ENCODE measurements around the gene FCN1. TPM values are rescaled to one million over a fixed set of nuclear protein-coding genes. Genes with fewer than 3 reads are reported as not detected.
"Not testable (repeated sequence)": the region's sequence is repeated elsewhere in the genome, so short reads cannot be mapped to it uniquely, and the experiment has no call there.

Gene FCN1
- total RNA-seq, 2 experiments from 2014 or later, result not detected

DNA sequence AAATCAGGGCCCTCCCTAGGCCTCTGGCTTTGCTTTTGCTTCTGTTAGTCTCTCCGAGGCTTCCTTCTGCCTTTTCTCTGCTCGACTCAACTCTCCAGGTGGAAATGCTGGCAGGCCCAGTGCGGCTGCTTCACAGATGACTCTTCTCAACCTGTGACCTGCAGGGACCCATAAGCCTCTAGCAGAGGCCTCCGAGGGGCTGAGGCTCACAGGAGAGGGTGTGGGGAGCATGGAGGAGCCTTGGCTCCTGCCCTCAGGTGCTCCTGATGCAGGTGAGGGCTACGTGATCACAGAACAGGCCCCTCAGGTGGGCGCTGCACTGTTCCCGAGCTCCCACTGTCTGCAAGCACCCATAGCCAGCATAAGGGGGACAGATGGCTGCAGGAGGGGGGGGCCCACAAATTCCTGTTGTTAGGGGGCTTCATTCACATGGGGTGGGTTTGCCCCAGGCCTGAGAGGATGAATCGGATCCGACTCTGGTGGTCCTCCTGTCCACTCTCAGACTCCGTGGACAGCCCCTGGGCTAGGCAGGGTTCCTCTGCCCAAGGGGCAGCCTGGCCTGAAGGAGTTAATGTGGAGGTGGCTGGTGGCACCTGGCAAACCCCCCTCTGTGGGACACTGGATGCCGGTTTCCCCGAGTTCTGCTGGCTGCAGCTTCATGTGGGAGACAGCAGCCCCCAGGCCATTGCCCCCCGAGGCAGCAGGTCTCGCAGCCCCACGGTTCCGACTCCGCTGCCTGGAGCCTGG lies 48.0 kb downstream of the FCN1 start:
- CTCF ChIA-PET, result no interaction called here
- H3K27me3 Mint-ChIP-seq, result no peaks in the 10 kb centered on the region
- no peaks in the 10 kb centered on the region for H3K9me3 Mint-ChIP-seq
- no peaks in the 10 kb centered on the region for H3K4me1 Mint-ChIP-seq
- H3K36me3 Mint-ChIP-seq (ENCODE audit: low read depth), result no peaks in the 10 kb centered on the region
- POLR2A ChIA-PET, result no interaction called here
- H3K4me3 Mint-ChIP-seq, result no peak overlapping the region
- DNase-seq, result no peak
- no peak overlapping the region for H3K27ac Mint-ChIP-seq

- Mint-ChIP-seq H3K9me3 (no peaks in the 10 kb centered on the region), H3K4me3 (no peak overlapping the region), H3K27me3 (no peaks in the 10 kb centered on the region), H3K27ac (no peak overlapping the region), H3K4me1 (no peaks in the 10 kb centered on the region), H3K36me3 (ENCODE audit: low read depth) (no peaks in the 10 kb centered on the region)
- DNase-seq, result no peak
- CTCF ChIA-PET, result no interaction called here
- POLR2A ChIA-PET, result no interaction called here
Observed at GRCh38 chr9:134868751-134869553, 48.8 kb downstream of the FCN1 start.

- H3K9me3 Mint-ChIP-seq, result no peaks in the 10 kb centered on the region
- ChIA-PET POLR2A (no interaction called here), CTCF (no interaction called here)
- DNase-seq, result no peak
- H3K36me3 Mint-ChIP-seq (ENCODE audit: low read depth), result no peaks in the 10 kb centered on the region
- no peaks in the 10 kb centered on the region for H3K27me3 Mint-ChIP-seq
- no peak overlapping the region for H3K27ac Mint-ChIP-seq
- no peaks in the 10 kb centered on the region for H3K4me1 Mint-ChIP-seq
- H3K4me3 Mint-ChIP-seq, result no peak overlapping the region
Observed at GRCh38 chr9:134867917-134868750, 49.6 kb downstream of the FCN1 start.

- POLR2A ChIA-PET, result no interaction called here
- Mint-ChIP-seq H3K9me3 (no peaks in the 10 kb centered on the region), H3K36me3 (ENCODE audit: low read depth) (no peaks in the 10 kb centered on the region), H3K27me3 (peaks cover 6% of the 10 kb centered on the region), H3K4me3 (no peak overlapping the region), H3K4me1 (no peaks in the 10 kb centered on the region), H3K27ac (no peak overlapping the region)
- CTCF ChIA-PET, result no interaction called here
- no peak for DNase-seq
Observed at GRCh38 chr9:134864821-134865190, 52.9 kb downstream of the FCN1 start.

DNA sequence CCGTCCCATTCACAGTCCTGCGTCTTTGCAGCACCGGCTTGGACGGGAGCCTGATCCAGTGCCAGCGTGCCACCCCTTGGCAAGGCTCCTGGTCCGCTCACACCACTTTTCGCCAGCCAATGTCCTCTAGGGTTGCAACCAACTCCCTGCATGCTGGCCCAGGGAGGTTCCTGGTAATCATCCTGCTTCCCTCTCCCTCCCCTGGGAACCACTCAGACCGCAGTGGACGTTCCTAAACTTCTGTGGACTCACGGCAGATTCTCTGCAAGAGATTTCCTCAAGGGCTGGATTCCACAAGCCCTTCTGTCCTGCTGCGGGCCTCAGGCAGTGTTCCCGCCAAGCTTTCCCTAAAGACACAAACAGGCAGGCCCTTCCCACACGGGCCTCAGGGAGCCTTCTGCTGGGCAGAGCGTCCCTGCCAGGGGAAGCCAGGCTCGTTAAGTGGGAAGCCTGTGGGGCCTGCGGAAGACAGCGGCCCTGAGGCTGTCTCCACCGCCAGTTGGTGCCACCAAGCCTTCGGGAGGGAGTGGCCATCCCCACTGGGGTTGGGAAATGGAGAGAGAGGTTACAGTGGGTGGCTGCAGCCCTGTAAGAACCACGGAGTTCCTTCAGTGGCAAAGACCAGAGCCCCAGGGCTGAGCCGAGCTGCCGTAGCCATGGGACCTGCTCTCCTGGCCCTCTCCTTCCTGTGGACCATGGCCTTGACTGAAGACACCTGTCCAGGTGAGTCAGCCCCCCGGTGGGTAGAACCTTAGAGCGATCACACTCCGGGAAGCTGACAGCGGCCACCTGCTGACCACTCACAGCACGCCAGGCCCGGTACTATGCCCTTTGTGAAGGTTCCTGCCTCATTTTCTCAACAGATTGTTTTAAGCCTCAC lies 53.5 kb downstream of the FCN1 start:
- CTCF ChIA-PET, result no interaction called here
- DNase-seq, result no peak
- POLR2A ChIA-PET, result no interaction called here
- Mint-ChIP-seq H3K9me3 (no peaks in the 10 kb centered on the region), H3K36me3 (ENCODE audit: low read depth) (no peaks in the 10 kb centered on the region), H3K4me3 (no peak overlapping the region), H3K4me1 (no peaks in the 10 kb centered on the region), H3K27ac (no peak overlapping the region), H3K27me3 (peaks cover 6% of the 10 kb centered on the region)

DNA sequence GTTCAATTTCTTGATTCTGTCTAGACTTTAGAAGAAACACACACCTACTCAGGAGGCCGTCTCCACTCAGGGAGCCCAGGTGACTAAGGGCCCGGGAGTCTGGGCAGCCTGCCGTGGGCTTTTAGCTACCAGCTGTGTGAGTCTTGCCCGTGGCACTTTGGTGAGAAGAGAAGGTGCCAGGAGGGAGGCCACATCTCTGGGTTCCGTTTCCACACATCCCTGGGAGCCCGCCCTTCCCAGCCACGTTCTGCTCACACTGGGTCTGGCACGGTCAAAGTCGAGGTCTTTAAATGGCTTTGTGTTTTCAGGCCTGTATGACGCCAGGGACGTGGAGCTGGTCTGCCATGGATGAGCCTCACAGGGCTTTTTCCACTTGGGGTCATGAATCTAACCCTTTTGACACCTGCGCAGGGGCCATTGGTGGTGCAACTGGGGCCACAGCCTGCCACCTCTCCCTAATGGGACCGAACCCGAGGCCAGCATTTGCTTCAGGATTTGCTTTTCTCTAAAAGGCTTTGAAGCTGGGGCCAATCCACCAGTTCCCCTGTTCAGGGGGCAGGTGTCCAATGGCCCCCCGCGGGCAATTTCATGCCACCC lies 54.3 kb downstream of the FCN1 start:
- ChIA-PET POLR2A (no interaction called here), CTCF (no interaction called here)
- H3K4me1 Mint-ChIP-seq, result no peaks in the 10 kb centered on the region
- no peak overlapping the region for H3K27ac Mint-ChIP-seq
- H3K27me3 Mint-ChIP-seq, result peaks cover 6% of the 10 kb centered on the region
- H3K4me3 Mint-ChIP-seq, result no peak overlapping the region
- DNase-seq, result no peak
- H3K9me3 Mint-ChIP-seq, result no peaks in the 10 kb centered on the region
- H3K36me3 Mint-ChIP-seq (ENCODE audit: low read depth), result no peaks in the 10 kb centered on the region

DNA sequence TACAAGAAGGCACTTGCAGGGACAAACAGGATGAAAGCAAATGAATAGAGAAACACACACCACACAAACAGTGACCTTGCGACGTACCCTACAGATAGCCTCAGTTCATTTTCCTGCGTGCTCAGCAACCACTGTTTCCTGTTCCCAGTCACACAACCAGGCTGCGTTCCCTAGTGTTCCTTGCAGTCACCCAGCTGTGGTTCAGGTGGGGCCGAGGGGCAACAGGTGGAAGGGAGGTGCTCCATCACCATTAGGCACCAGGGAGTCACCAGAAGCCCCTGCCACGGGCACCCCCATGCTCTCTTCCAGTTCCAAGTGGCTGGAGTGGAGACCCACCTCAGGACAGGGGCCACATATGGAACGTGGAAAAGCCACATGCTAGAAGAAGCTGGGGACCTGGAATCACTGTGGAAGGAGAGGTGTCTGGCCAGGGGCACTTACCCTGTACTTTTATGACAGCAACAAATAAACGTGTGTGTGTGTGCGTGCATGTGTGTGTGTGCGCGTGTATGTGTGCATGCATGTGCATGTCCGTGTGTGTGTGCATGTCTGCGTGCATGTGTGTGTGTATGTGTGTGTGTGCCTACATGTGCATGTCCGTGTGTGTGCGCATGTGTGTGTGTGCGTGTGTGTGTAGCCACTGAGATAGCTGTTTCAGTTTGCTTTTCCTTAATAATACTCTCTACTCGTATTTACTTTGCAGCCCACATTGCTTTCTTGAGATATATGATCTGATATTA lies 55.9 kb downstream of the FCN1 start:
- no peak for DNase-seq
- peaks cover 9% of the 10 kb centered on the region for H3K4me1 Mint-ChIP-seq
- no peaks in the 10 kb centered on the region for H3K36me3 Mint-ChIP-seq (ENCODE audit: low read depth)
- H3K9me3 Mint-ChIP-seq, result no peaks in the 10 kb centered on the region
- no peak overlapping the region for H3K27ac Mint-ChIP-seq
- no peak overlapping the region for H3K4me3 Mint-ChIP-seq
- ChIA-PET POLR2A (interaction anchor here (0.7 kb wide), 1 partner anchor 256 kb away, joined by 4 read pairs; no protein-coding TSS in a partner anchor), CTCF (interaction anchor here (0.7 kb wide), 1 partner anchor 162 kb away, joined by 4 read pairs; no protein-coding TSS in a partner anchor)
- peaks cover 13% of the 10 kb centered on the region for H3K27me3 Mint-ChIP-seq

DNA sequence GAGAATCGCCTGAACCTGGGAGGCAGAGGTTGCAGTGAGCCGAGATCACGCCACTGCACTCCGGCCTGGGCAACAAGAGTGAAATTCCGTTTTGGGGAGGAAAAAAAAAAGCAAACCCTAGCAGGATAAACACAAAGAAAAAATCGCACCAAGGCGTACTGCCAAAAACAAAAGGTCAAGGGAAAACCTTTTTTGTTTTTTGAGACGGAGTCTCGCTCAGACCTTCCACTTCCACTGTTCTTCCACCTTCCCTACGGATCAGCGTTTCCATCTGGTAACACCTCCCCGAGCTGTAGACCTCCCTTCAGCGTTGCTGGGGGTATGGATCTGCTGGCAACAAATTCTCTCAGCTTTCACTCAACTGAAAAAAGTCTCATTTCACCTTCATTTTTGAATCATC lies 57.2 kb downstream of the FCN1 start:
- no peaks in the 10 kb centered on the region for H3K36me3 Mint-ChIP-seq (ENCODE audit: low read depth)
- no peaks in the 10 kb centered on the region for H3K9me3 Mint-ChIP-seq
- no peak for DNase-seq
- POLR2A ChIA-PET, result no interaction called here
- no peak overlapping the region for H3K4me3 Mint-ChIP-seq
- H3K27me3 Mint-ChIP-seq, result peaks cover 13% of the 10 kb centered on the region
- no peak overlapping the region for H3K27ac Mint-ChIP-seq
- CTCF ChIA-PET, result no interaction called here
- H3K4me1 Mint-ChIP-seq, result peaks cover 9% of the 10 kb centered on the region

DNA sequence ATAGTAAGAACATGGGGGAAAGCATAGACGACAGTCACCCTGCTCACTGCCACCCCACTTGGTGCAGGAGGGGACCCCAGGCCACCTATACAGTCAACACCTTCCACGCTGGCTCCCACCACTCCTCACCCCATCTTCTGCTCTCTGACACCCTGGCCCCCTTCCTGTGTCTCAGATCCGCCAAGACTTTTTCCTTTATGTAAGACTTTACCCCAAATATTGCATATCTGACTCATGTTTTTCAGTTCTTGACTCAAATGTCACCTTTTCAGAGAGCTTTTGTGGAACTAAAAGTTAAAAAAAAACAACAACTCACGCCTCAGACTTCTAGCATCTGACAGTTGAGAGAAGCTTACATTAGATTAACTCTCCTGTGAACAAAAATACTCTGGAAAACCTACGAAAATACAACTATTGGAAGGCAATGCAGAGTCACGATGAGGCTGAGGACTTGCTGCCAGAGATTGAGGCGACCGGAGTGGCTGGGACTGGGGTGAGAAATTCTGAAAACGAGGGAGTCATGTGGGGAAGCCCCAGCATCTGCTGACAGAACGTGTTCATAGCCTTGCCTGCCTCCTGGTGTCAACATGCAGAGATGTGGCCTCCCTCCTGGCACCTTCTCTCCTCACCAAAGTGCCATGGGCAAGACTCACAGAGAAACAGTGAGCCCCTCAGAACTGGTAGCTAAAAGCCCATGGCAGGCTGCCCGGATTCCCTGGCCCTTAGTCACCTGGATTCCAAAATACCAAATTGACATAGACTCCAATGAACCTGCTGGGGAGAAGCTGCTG lies 59.5 kb downstream of the FCN1 start:
- ChIA-PET POLR2A (no interaction called here), CTCF (no interaction called here)
- Mint-ChIP-seq H3K4me3 (no peak overlapping the region), H3K27ac (peak overlapping the region; percentile 37), H3K36me3 (ENCODE audit: low read depth) (no peaks in the 10 kb centered on the region), H3K4me1 (peaks cover 9% of the 10 kb centered on the region), H3K9me3 (no peaks in the 10 kb centered on the region), H3K27me3 (peaks cover 13% of the 10 kb centered on the region)
- DNase-seq, result peak; percentile 35

GRCh38 chr9:134857451-134857850 lies 60.3 kb downstream of the FCN1 start:
- H3K4me1 Mint-ChIP-seq; DNase-seq; H3K9me3 Mint-ChIP-seq; CTCF ChIA-PET; H3K4me3 Mint-ChIP-seq; H3K27ac Mint-ChIP-seq; H3K36me3 Mint-ChIP-seq (ENCODE audit: low read depth): not testable (repeated sequence)
- peaks cover 13% of the 10 kb centered on the region for H3K27me3 Mint-ChIP-seq
- POLR2A ChIA-PET, result interaction anchor here (0.6 kb wide), 1 partner anchor 456 kb away, joined by 3 read pairs; no protein-coding TSS in a partner anchor

DNA sequence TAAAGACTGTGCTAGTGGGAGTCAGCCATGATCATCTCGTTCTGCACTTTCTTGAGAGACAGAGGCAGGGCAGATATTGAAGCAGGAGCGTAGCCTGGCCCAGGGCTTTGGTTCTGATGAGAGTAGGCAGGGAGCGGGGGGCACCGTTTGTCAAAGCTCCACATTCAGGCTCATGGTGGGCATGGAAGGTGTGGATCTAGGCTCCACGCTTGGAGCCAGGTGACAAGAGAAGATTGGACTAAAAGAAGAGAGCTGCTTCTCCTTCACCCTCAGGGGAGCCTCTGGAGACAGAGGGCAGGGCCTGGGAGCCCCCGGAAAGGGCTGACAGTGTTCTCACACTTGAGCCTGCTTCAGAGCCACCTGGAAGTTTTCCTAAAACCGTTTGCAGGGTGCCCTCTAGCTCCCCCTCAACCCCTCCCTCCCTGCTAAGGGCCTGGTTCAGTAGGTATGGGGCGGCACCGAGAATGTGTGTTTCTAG lies 61.8 kb downstream of the FCN1 start:
- no peaks in the 10 kb centered on the region for H3K36me3 Mint-ChIP-seq (ENCODE audit: low read depth)

More for the DNA sequence above, 61.8 kb downstream of the FCN1 start:
- ChIA-PET CTCF (no interaction called here), POLR2A (no interaction called here)
- H3K27me3 Mint-ChIP-seq, result peaks cover 13% of the 10 kb centered on the region
- no peaks in the 10 kb centered on the region for H3K9me3 Mint-ChIP-seq
- no peak overlapping the region for H3K27ac Mint-ChIP-seq
- H3K4me1 Mint-ChIP-seq, result peaks cover 9% of the 10 kb centered on the region
- no peak for DNase-seq
- H3K4me3 Mint-ChIP-seq, result no peak overlapping the region
